Hematopoietic multipotent progenitor cell treated with erythropoietin and hydrocortisone succinate and interleukin-3 and kit ligand, for 6 days (in vitro differentiated cells): ENCODE measurements around the gene NTSR1.

Experiments
- DNase-seq: peaks from one replicate; pipeline ENCODE4 v3.0.0-alpha.2; 2015

Gene NTSR1

DNA sequence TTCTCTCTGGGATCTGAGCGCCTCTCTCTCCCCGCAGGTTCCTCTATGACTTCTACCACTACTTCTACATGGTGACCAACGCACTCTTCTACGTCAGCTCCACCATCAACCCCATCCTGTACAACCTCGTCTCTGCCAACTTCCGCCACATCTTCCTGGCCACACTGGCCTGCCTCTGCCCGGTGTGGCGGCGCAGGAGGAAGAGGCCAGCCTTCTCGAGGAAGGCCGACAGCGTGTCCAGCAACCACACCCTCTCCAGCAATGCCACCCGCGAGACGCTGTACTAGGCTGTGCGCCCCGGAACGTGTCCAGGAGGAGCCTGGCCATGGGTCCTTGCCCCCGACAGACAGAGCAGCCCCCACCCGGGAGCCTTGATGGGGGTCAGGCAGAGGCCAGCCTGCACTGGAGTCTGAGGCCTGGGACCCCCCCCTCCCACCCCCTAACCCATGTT lies 51.4 kb downstream of the NTSR1 start:
- DNase-seq, result no peak

DNA sequence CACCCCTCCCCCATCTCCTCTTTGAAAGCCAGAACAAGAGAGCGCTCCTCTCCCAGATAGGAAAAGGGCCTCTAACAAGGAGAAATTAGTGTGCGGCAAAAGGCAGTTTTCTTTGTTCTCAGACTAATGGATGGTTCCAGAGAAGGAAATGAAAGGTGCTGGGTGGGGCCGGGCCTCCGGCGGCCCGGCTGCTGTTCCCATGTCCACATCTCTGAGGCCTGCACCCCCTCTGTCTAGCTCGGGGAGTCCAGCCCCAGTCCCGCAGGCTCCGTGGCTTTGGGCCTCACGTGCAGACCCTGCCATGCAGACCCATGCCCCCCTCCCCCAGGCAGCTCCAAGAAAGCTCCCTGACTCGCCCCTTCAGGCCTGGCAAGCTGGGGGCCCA lies 51.8 kb downstream of the NTSR1 start:
- no peak for DNase-seq

DNA sequence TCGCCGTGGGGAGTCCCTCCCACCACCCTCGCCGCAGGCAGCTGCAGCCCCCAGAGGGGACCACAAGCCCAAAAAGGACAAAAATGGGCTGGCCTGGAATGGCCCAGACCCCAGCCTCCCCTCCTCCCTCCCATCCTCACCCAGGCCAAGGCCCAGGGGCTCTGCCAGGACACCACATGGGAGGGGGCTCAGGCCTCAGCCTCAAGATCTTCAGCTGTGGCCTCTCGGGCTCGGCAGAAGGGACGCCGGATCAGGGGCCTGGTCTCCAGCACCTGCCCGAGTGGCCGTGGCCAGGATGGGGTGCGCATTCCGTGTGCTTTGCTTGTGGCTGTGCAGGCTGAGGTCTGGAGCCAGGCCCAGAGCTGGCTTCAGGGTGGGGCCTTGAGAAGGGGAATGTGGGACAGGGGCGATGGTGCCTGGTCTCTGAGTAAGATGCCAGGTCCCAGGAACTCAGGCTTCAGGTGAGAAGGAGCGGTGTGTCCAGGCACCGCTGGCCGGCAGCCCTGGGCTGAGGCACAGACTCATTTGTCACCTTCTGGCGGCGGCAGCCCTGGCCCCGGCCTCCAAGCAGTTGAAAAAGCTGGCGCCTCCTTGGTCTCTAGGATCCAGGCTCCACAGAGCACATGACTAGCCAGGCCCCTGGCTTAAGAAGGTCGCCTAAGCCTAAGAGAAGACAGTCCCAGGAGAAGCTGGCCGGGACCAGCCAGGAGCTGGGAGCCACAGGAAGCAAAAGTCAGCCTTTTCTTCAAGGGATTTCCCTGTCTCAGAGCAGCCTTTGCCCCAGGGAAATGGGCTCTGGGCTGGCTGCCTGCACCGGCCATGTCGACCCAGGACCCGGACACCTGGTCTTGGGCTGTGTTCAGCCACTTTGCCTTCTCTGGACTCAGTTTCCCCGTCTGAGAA lies 52.5 kb downstream of the NTSR1 start:
- no peak for DNase-seq

- DNase-seq, result no peak
Observed at GRCh38 chr20:62761759-62762131, 53.1 kb downstream of the NTSR1 start.

DNA sequence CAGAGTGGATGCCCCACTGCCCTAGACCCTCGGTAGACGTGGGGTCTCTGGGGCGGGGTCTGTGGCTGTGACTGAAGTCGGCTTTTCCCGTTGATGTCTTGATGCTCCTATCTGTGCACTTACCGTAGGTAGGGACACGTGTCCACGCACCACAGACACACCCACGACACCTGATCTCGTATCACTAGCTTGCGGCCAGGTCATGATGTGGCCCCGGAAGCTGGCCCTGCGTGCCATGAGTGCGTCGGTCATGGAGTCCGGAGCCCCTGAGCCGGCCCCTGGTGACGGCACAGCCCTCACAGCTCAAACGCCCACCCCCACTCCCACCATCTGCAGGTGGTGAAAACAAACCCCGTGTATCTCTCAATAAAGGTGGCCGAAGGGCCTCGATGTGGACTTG lies 53.7 kb downstream of the NTSR1 start:
- no peak for DNase-seq

DNA sequence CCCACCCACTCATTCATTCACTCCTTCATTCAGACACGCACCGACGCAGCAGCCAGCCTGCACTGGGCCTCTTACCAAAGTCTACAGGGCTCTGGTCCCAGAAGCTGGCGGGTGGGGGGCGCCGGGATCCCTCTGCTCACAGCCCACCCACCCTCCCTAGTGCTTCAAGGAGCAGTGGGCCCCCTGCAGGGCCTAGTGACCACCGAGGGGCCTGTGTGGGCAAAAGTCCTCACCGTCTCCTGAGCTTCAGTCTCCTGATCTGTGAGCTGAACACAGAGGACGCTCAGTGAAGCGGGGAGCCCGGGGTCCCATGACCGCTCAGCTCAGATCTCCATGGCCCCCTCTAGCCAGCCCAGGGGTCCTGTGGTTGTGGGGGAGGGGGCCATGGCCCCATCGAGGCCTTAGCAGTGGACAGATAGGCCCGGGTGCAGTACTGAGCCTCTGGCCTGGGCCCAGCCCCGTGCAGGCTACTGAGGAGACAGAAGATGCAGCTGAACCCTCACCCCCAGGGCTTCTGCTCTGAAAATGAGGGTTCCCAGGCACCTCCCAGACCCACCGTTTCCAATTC lies 54.2 kb downstream of the NTSR1 start:
- no peak for DNase-seq

DNA sequence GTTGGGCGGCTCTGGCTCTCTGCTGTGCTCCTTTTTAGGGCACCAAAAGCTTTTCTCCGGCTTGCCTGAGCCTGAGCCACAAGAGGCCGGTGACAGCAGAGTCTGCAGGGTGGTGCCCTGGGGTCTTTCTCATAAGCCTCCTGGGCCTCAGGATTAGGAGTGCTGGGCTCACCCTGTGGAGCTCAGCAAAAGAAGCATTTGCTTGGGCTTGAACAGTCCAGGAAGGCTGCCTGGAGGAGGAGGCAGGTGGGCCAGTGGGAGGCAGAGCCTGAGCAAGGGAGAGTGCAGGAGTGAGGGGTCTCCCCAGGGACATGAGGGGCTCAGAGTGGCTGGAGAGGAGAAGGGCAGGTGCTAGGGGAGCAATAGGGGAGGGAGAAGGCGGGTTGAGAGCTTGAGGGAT lies 54.8 kb downstream of the NTSR1 start:
- no peak for DNase-seq

GRCh38 chr20:62764156-62764935 lies 55.7 kb downstream of the NTSR1 start:
- no peak for DNase-seq

- no peak for DNase-seq
Observed at GRCh38 chr20:62765021-62765420, 56.4 kb downstream of the NTSR1 start.

GRCh38 chr20:62765432-62766070 lies 56.9 kb downstream of the NTSR1 start:
- DNase-seq, result no peak

DNA sequence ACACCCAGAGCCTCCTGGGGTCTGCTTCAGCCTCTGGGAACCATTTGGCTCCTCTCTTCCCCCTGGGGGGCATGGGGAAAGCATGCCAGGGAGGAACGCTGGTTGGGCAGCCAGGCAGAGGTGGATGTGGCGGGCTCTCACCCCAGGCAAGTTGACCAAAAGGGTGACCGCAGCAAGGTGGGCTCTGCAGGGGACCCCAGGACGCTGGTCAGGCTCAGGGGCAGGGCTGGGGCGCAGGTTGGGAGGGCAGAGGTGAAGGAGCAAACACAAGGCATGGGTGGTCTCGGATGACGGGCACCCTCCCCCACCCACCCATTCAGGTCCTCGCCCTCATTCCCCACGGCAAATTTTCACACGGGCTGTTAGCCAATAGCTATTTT lies 57.4 kb downstream of the NTSR1 start:
- DNase-seq, result no peak

DNA sequence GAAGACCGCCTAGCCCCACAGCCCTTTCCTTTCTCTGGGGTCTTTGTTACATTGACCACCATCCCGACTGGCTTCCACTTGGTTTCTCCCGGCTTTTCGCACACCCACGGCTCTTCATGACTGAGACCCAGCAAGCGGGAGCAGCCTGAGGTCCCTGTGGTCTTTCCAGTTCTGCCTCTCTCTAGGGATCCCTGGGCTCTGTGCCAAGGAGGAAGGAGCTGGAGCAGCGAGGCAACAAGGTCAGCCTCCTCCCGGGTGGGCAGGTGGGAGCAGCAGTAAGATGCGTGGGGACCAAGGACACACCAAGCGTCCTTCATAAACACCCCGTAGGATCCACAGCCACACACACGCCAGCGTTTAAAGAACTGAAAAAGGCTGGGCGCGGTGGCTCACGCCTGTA lies 58.1 kb downstream of the NTSR1 start:
- no peak for DNase-seq

DNA sequence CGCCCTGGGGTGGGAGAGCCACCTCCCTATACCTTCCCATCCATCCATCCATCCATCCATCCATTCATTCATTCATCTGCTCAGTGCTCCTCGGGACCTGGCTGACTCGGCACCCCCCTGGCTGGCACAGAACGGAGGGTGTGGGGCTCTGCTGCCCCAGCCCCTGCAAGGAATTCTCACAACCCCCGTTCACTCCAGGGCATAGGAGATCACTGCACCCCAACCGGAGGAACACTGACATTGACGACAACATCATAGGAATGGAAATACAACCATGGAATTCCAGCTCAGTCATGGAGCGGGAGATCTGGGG lies 59.6 kb downstream of the NTSR1 start:
- DNase-seq, result no peak

DNA sequence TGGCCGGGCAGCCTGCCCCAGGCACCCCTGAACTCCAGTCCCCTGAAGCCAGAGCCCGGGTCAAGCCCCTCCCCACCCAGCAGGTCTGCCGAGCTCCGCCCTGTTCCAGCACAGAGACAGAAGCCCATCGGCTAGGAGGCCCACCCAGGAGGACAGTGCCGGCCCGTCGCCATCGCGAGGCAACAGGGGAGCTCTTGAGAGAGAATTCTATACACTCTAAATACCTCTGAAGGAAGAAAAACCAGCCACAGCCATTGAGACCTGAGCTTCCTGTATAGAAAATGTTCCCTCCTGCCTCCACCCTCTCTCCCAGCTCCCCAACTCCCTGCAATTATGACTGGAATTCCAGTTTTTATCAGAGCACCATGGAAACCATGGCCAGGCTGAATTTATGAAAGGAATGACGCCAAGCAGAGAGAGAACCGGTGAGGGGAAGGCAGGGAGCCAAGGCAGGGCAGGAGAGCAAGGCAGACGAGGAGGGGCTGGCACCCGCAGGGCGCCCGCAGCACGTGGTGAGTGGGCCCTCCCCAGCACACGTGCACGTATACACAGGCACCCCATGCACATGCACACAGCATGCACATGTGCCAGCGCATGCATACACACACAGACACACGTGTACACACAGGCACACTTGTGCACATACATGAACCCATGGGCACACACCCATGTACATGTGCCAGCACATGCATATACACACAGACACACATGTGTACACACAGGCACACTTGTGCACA lies 60.1 kb downstream of the NTSR1 start:
- DNase-seq, result no peak

DNA sequence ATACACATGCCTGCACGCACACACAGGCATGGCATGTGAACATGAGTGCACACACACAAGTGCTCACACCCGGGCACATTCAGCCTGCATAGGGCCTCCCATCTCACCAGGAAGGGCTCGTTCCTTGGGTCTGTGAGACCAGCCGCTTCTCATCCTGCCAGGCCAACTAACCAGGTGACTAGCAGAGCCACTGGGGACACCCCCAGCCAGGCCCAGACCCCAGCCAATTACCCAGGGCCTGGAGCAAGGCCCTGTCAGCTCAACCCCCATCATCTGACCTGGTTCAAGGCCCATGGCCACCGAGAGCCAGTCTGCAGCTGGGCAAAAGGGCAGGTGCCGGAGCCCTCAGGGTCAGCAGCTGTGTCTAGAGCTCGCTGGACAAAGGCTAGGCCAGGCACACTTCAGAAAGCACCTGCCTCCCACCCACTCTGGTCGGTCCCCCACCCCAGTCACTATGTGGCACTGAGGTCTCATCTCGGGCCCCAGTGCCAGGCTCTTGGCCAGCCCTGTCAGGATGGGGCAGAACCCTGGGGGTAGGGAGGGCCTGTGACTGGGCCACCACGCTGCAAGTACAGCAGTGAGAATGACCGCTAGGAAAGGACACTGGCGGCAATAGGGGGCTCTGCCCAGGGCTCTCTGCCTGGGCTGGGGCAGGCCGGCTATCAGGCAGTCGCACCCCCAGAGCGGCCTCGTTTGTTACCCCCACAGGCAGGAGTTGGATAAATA lies 60.9 kb downstream of the NTSR1 start:
- no peak for DNase-seq

DNA sequence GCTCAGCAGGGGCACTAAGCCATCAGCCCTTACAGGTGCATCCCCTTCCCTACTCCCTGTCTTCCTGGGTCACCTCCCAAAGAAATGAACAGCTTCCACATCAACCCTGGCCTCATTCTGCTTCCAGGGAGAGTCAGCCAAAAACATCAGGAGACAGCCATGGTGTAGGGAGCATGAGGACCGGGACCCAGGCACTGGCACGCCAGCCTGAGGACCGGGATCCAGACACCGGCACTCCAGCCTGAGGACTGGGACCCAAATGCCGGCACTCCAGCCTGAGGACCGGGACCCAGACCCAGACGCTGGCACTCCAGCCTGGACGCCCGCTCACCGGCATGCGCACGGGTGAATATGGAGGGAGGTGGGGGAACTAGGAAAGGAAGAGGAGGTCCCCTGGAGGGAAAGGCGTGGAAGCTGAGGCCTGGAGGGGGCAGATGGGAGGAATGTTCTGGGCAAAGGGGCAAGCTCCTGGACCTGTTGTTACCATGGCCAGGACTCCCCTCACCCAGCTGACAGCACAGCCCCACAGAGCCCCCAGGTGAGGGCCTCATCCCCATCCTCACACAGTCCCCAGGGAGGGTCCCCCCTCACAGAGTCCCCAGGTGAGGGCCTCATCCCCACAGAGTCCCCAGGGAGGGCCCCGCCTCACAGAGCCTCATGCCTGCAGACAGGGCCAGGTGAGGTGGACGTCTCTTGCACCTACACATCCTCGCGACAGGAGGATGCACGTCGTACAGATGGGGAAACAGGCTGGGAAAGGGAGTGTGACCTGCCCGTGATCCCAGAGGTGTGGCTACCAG lies 61.7 kb downstream of the NTSR1 start:
- no peak for DNase-seq

GRCh38 chr20:62770916-62771315 lies 62.3 kb downstream of the NTSR1 start:
- no peak for DNase-seq

DNA sequence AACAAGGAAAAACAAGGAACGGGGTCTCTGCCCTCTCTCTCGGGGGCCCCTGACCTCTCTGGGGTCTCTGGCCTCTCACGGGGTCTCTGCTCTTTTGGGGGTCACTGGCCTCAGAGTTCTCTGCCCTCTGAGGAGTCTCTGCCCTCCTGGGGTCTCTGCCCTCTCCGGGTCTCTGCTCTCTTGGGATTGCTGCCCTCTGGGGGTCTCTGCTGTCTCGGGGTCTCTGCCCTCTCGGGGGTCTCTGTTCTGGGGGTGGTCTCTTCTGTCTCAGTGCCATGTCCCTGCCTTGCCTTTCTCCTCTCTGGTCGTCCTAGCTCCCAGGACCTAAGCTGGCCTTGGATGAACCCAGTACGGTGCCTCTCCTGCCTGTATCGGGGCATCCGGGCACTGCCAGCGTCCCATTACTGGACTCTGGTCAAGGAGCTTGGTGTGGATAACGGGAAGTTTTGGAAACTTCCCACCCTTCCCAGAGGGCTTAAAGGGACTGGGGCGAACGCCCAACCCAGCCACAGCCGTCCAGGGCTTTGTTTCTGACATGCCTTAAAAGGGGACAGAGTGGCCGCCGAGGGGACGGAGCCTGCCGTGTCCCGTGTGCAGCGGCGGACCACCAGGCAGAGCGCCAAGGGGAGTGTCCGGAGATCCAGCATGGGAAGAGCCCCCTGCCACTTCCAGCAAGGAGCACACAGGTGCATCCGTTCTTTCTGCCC lies 62.9 kb downstream of the NTSR1 start:
- no peak for DNase-seq

DNA sequence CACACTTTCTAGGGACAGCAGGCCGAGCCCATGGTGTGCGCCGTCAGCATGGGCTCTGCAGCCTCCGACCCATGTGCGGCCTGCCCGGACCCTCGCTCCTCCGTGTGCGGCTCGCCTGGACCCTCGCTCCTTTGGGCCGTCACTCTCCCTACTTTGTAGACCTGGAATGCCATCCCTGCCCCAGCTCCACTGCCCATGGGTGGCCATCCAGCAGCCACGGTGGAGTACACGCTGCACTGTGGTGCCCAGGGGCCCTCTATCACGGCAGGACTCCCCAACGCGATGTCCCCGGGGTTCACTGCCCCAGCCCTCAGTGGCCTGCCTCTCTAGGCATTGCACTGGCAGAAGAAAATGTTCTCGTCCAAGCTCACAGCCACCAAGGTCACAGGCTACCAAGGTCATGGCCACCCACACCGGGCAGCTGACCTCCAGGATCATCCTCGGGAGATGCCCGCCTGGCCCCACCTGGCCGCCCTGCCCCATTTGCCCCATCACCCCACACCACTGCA lies 63.5 kb downstream of the NTSR1 start:
- DNase-seq, result no peak

GRCh38 chr20:62772619-62772989 lies 64.0 kb downstream of the NTSR1 start:
- no peak for DNase-seq
